B cell (primary cell): ENCODE data around the gene IL17B. TPM values are rescaled to one million over a fixed set of nuclear protein-coding genes. Genes with fewer than 3 reads are reported as not detected.

Experiments used
- ATAC-seq: fragments of 200-7000 bp; cut with Tn5 transposase; one replicate; pipeline ENCODE4 v1.10.0; 2021; ENCODE audit warnings: low read depth, mild to moderate bottlenecking, moderate number of reproducible peaks, moderate library complexity
- CTCF ChIA-PET: fragments of 350-600 bp; sonication (Branson Sonifier 250); formaldehyde crosslinking; loops from one replicate; lab custom pipeline; 2021; ENCODE audit warnings: antibody characterized with exemption, inconsistent platforms; lab: Charles Lee
- POLR2A ChIA-PET: fragments of 350-600 bp; sonication (Branson Sonifier 250); formaldehyde crosslinking; loops from one replicate; lab custom pipeline; 2021; ENCODE audit warnings: antibody characterized with exemption; lab: Charles Lee
- DNase-seq: peaks from one replicate; pipeline ENCODE4 v3.0.0; 2013
- H2AFZ ChIP-seq: 2 replicates; pipeline ENCODE4 v1.6.1; 2012; ENCODE audit warnings: mild to moderate bottlenecking, low read depth, low read length; ENCODE audit not compliant: insufficient read depth, poor library complexity, severe bottlenecking
- H3K27ac ChIP-seq, 2 donors: 1 replicate in 1 of 2; 2 replicates in 1 of 2; pipeline ENCODE4 v1.5.1; 2012 to 2013; ENCODE audit warnings: low read length in 2 of 2, mild to moderate bottlenecking in 2 of 2, moderate library complexity in 1 of 2
- H3K27me3 ChIP-seq, 4 experiments: fragments of 200-600 bp in 1 of 4; sonication (generic) in 1 of 4; replicated peaks in 1 of 4; 1 replicate in 2 of 4; 2 replicates in 2 of 4; pipeline versions ENCODE4 v1.6.1 to v1.7.0; 2013 to 2016; ENCODE audit warnings: low read length in 3 of 4, mild to moderate bottlenecking in 2 of 4, mixed read lengths in 1 of 4, moderate library complexity in 1 of 4; ENCODE audit not compliant: insufficient read depth in 4 of 4, control insufficient read depth in 3 of 4; ENCODE audit errors: control extremely low read depth in 1 of 4
- H3K36me3 ChIP-seq, 2 experiments: replicated peaks in 1 of 2; 1 replicate in 1 of 2; 2 replicates in 1 of 2; pipeline versions ENCODE4 v1.6.1 to v1.7.1; 2013; ENCODE audit warnings: low read length in 1 of 2; ENCODE audit not compliant: insufficient read depth in 2 of 2, control insufficient read depth in 1 of 2; ENCODE audit errors: control extremely low read depth in 1 of 2, extremely low read depth in 1 of 2
- H3K4me1 ChIP-seq, 2 donors: fragments of 200-600 bp in 1 of 2; sonication (generic) in 1 of 2; 1 replicate in 1 of 2; 2 replicates in 1 of 2; pipeline versions ENCODE4 v1.5.1 to v1.6.1; 2013 to 2017; ENCODE audit warnings: low read length in 2 of 2; ENCODE audit not compliant: control insufficient read depth in 2 of 2, insufficient read depth in 2 of 2
- H3K4me2 ChIP-seq: replicated peaks from 2 replicates; pipeline ENCODE3; 2012; ENCODE audit warnings: mild to moderate bottlenecking, low read depth, low read length; ENCODE audit not compliant: poor library complexity, severe bottlenecking
- H3K4me3 ChIP-seq, 5 experiments: fragments of 200-600 bp in 1 of 5; sonication (generic) in 1 of 5; 1 replicate in 3 of 5; 2 replicates in 2 of 5; pipeline versions ENCODE4 v1.5.1 to v1.7.0; 2011 to 2016; ENCODE audit warnings: low read length in 4 of 5, mild to moderate bottlenecking in 4 of 5, low read depth in 2 of 5, control low read depth in 1 of 5, moderate library complexity in 1 of 5; ENCODE audit not compliant: insufficient read depth in 1 of 5; ENCODE audit errors: control extremely low read depth in 1 of 5, extremely low read depth in 1 of 5
- H3K79me2 ChIP-seq: fragments of 200-600 bp; sonication (generic); one replicate; pipeline ENCODE4 v1.6.0; 2016; ENCODE audit warnings: low read length; ENCODE audit not compliant: control insufficient read depth, insufficient read depth
- H3K9ac ChIP-seq: fragments of 200-600 bp; sonication (generic); 2 replicates; pipeline ENCODE4 v1.6.1; 2017; ENCODE audit warnings: mild to moderate bottlenecking, low read length, moderate library complexity
- H3K9me3 ChIP-seq, 3 donors: one replicate each; pipeline versions ENCODE4 v1.6.1 to v1.7.1; 2013; ENCODE audit warnings: low read length in 2 of 3; ENCODE audit not compliant: control insufficient read depth in 2 of 3, insufficient read depth in 1 of 3; ENCODE audit errors: control extremely low read depth in 1 of 3
- H4K20me1 ChIP-seq: 2 replicates; pipeline ENCODE4 v1.6.0; 2012; ENCODE audit warnings: mild to moderate bottlenecking, low read length; ENCODE audit not compliant: insufficient read depth, control insufficient read depth, poor library complexity, severe bottlenecking
- H3K27ac Mint-ChIP-seq: one replicate; pipeline ENCODE4 v1.8.0; 2021; ENCODE audit warnings: mixed read lengths
- H3K27me3 Mint-ChIP-seq: one replicate; pipeline ENCODE4 v1.8.0; 2021; ENCODE audit warnings: mixed read lengths
- H3K4me1 Mint-ChIP-seq: one replicate; pipeline ENCODE4 v1.8.0; 2021; ENCODE audit warnings: mixed read lengths
- H3K4me3 Mint-ChIP-seq: one replicate; pipeline ENCODE4 v1.8.0; 2021; ENCODE audit warnings: mixed read lengths
- H3K9me3 Mint-ChIP-seq: one replicate; pipeline ENCODE4 v1.8.0; 2022; ENCODE audit warnings: mixed read lengths; ENCODE audit not compliant: insufficient read depth
- EZH2 ChIP-seq: IDR thresholded peaks from 2 replicates; pipeline ENCODE4 v1.6.1; 2012; ENCODE audit warnings: borderline replicate concordance, low read depth, mild to moderate bottlenecking, moderate library complexity, low read length; ENCODE audit not compliant: insufficient read depth, poor library complexity, severe bottlenecking
- WGBS: methylation state at CpG from one replicate; pipeline ENCODE4 v1.1.5; 2013; ENCODE audit warnings: missing lambda C conversion rate; ENCODE audit not compliant: insufficient coverage; 5-methylcytosine and 5-hydroxymethylcytosine counted together
- intact Hi-C: fragments of 100-400 bp; cut with micrococcal nuclease; formaldehyde crosslinking; loops from one replicate; pipeline ENCODE4 v1.10.0; 2022
- polyA plus RNA-seq: library from polyadenylated mRNA; depleted of rRNA; stranded (reverse); fragments of >200 nt; gene quantifications from 2 replicates; pipeline ENCODE4 v1.2.3, GENCODE V29; 2012
- total RNA-seq, 2 donors: library from RNA; stranded (reverse); fragments of 120-200 nt in 1 of 2; gene quantifications; 1 replicate in 1 of 2; 2 replicates in 1 of 2; pipeline versions ENCODE4 v1.2.3 to v1.2.4, GENCODE V29; 2013 to 2022
- TF ChIP-seq, protein P1 (sequence below): fragments of 200-600 bp; IDR thresholded peaks from one replicate; pipeline ENCODE4 v1.8.0; 2022; ENCODE audit warnings: antibody characterized with exemption, mild to moderate bottlenecking

The IL17B gene
- total and polyA plus RNA-seq, 2 donors (not counting 1 experiment from before 2014, with no cell fraction given) = not detected

DNA sequence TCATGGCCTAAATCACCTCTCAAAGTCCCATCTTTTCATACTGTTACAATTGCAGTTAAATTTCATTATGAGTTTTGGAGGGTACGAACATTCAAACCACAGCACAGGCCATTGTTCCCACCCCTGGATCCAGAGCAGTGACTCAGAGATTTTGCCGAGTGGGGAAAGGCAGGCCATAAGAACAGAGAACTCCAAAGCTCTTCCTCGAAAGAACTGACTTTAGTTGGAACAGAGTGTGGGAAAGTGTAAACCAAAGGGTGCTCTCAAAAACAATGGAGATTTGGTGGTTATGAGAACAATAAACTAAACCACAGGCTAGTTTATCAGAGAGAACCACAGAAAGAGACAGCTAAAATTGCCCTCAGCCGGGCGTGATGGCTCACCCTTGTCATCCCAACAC, 53.2 kb downstream of the IL17B start:
- no peak overlapping the region for H3K27ac ChIP-seq
- peaks cover 0 to 4% (median 0%) of the 10 kb centered on the region in 3 donors for H3K9me3 ChIP-seq
- H3K4me2 ChIP-seq = no peak overlapping the region
- no peak overlapping the region for H3K4me3 Mint-ChIP-seq
- H3K27me3 Mint-ChIP-seq = no peaks in the 10 kb centered on the region
- H3K27me3 ChIP-seq = no peaks in the 10 kb centered on the region
- no peaks in the 10 kb centered on the region for H3K4me1 ChIP-seq
- ATAC-seq (no peak), DNase-seq (no peak)
- 100% methylated on average over 1 of the region's 5 CpGs for WGBS
- H3K36me3 ChIP-seq = no peaks in the 10 kb centered on the region
- H3K4me3 ChIP-seq = no peak overlapping the region
- ChIA-PET CTCF (interaction anchor here (1.2 kb wide), 1 partner anchor 9 kb away, joined by 3 read pairs; no protein-coding TSS in a partner anchor), POLR2A (no interaction called here)
- H3K9ac ChIP-seq = no peak overlapping the region
- intact Hi-C loops = no loop called here
- H3K4me1 Mint-ChIP-seq = no peaks in the 10 kb centered on the region
- H3K79me2 ChIP-seq = no peaks in the 10 kb centered on the region
- no peak for TF ChIP-seq EZH2
- TF ChIP-seq, protein P1, sequence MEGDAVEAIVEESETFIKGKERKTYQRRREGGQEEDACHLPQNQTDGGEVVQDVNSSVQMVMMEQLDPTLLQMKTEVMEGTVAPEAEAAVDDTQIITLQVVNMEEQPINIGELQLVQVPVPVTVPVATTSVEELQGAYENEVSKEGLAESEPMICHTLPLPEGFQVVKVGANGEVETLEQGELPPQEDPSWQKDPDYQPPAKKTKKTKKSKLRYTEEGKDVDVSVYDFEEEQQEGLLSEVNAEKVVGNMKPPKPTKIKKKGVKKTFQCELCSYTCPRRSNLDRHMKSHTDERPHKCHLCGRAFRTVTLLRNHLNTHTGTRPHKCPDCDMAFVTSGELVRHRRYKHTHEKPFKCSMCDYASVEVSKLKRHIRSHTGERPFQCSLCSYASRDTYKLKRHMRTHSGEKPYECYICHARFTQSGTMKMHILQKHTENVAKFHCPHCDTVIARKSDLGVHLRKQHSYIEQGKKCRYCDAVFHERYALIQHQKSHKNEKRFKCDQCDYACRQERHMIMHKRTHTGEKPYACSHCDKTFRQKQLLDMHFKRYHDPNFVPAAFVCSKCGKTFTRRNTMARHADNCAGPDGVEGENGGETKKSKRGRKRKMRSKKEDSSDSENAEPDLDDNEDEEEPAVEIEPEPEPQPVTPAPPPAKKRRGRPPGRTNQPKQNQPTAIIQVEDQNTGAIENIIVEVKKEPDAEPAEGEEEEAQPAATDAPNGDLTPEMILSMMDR = no peak
- no peaks in the 10 kb centered on the region for H4K20me1 ChIP-seq
- no peak overlapping the region for H3K27ac Mint-ChIP-seq
- H3K9me3 Mint-ChIP-seq = no peaks in the 10 kb centered on the region
- no peak overlapping the region for H2AFZ ChIP-seq

DNA sequence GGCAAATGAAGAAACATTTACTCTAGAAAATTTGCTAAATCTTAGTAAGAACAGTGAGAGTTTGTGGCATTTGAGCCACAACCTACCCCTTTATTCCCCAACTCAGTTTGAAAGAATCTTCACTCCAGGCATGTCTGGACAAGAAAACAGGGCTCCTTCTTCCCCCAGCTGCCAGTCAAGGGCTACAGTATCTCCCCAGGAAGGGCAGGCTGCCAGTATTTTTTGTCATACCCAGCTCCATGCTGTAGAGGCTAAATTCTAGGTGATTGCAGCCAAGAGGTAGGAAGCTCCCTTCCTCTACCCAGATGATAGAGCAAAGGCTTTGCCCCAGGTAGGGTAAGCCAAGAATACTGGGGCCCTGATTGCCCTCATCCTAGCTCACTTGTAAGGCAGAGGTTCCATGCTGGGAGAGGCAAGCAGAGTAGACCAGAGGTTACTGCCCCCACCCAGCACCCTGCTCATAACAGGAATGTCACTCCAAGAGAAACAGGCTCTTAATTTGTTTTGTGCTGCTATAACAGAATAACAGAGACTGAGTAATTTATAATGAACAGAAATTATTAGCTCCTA, 53.8 kb downstream of the IL17B start:
- POLR2A ChIA-PET = no interaction called here
- Mint-ChIP-seq H3K9me3 (no peaks in the 10 kb centered on the region), H3K4me1 (no peaks in the 10 kb centered on the region), H3K4me3 (no peak overlapping the region), H3K27ac (no peak overlapping the region), H3K27me3 (no peaks in the 10 kb centered on the region)
- Histone ChIP-seq H4K20me1 (no peaks in the 10 kb centered on the region), H3K4me2 (no peak overlapping the region), H3K27me3 (no peaks in the 10 kb centered on the region), H3K36me3 (no peaks in the 10 kb centered on the region), H3K27ac (no peak overlapping the region), H3K9me3 (peaks cover 0 to 4% (median 0%) of the 10 kb centered on the region in 3 donors), H2AFZ (no peak overlapping the region), H3K4me3 (no peak overlapping the region), H3K79me2 (no peaks in the 10 kb centered on the region), H3K9ac (no peak overlapping the region), H3K4me1 (no peaks in the 10 kb centered on the region)
- DNase-seq (no peak), ATAC-seq (no peak)
- intact Hi-C loops = no loop called here
- CTCF ChIA-PET = interaction anchor here (1.2 kb wide), 1 partner anchor 8 kb away, joined by 3 read pairs; no protein-coding TSS in a partner anchor
- TF ChIP-seq, protein P1 = no peak
- TF ChIP-seq EZH2 = no peak
